ENCODE data around the gene PRRG2.

DNA sequence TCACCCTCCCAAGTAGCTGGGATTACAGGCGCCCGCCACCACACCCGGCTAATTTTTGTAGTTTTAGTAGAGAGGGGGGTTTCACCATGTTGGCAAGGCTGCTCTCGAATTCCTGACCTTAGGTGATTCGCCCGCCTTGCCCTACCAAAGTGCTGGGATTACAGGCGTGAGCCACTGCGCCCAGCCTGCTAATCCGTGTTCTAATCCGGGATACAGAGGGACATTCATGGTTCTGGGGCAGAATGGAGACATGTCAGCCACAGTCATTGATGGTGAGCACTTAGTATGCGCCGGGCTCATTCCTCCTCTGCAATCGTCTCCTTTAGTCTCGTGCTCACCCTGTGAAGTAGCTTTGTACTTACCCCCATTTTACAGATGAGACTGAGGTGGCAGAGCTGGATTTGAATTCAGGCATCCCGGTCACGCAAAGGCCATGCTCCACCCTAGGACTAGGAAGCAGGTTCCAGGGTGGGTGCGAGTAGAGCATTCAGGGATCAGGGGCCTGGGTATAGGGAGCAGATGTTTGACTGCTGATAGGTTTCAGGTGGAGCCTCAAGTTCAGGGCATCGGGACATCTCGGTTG lies 50.6 kb downstream of the PRRG2 start:
- TF ChIP-seq BRCA1 (IDR thresholded peaks at IDR 0.05; ENCODE audit: low read depth, low read length) (no peak), YY1 (IDR thresholded peaks at IDR 0.05; ENCODE audit: low read depth, low read length) (no peak), RCOR1 (conservative IDR thresholded peaks at IDR 0.05; ENCODE audit: low read depth, low read length) (no peak), EGR1 (IDR thresholded peaks at IDR 0.05; ENCODE audit: borderline replicate concordance in 1 of 2, low read depth in 2 of 2, low read length in 2 of 2) (no peak), SRF (IDR thresholded peaks at IDR 0.05; ENCODE audit: low read depth in 2 of 2, low read length in 2 of 2) (no peak), CEBPB (IDR thresholded peaks at IDR 0.05; ENCODE audit: borderline replicate concordance in 1 of 2, low read depth in 2 of 2, low read length in 2 of 2) (no peak), HCFC1 (IDR thresholded peaks at IDR 0.05; ENCODE audit: low read length) (no peak), CTCF (IDR thresholded peaks at IDR 0.05 in 2 of 3, conservative IDR thresholded peaks at IDR 0.05 in 1 of 3; ENCODE audit: control insufficient read depth in 2 of 3, extremely low read depth in 1 of 3, insufficient read depth in 1 of 3, low read depth in 3 of 3, low read length in 3 of 3) (no peak)
- TF ChIP-seq, protein P1, sequence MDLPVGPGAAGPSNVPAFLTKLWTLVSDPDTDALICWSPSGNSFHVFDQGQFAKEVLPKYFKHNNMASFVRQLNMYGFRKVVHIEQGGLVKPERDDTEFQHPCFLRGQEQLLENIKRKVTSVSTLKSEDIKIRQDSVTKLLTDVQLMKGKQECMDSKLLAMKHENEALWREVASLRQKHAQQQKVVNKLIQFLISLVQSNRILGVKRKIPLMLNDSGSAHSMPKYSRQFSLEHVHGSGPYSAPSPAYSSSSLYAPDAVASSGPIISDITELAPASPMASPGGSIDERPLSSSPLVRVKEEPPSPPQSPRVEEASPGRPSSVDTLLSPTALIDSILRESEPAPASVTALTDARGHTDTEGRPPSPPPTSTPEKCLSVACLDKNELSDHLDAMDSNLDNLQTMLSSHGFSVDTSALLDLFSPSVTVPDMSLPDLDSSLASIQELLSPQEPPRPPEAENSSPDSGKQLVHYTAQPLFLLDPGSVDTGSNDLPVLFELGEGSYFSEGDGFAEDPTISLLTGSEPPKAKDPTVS (IDR thresholded peaks at IDR 0.05; ENCODE audit: low read depth, low read length) = no peak
